WI38 (cell line): ENCODE measurements around the gene C6orf62.
A peak's percentile ranks its signal among the peaks of the same experiment; 100 is the strongest.
"Not testable (repeated sequence)": the region's sequence is repeated elsewhere in the genome, so short reads cannot be mapped to it uniquely, and the experiment has no call there.

Experiments
- H3K4me3 ChIP-seq: 2 replicates; pipeline ENCODE4 v1.5.1; 2011; ENCODE audit warnings: low read depth, mild to moderate bottlenecking, control low read depth, low read length
- CTCF ChIP-seq: IDR thresholded peaks from 2 replicates; pipeline ENCODE4 v1.5.1; 2012; ENCODE audit warnings: low read depth, mild to moderate bottlenecking, control low read depth, low read length

Gene C6orf62

GRCh38 chr6:24740861-24741260, 21.9 kb upstream of the C6orf62 start:
- TF ChIP-seq CTCF: no peak
- H3K4me3 ChIP-seq: no peak overlapping the region

- no peak for TF ChIP-seq CTCF
- H3K4me3 ChIP-seq: no peak overlapping the region
Observed at GRCh38 chr6:24738741-24739140, 19.8 kb upstream of the C6orf62 start.

GRCh38 chr6:24734710-24735109, 15.8 kb upstream of the C6orf62 start:
- H3K4me3 ChIP-seq: not testable (repeated sequence)

- no peak overlapping the region for H3K4me3 ChIP-seq
- TF ChIP-seq CTCF: no peak
Observed at GRCh38 chr6:24734166-24734565, 15.2 kb upstream of the C6orf62 start.

- not testable (repeated sequence) for H3K4me3 ChIP-seq
Observed at GRCh38 chr6:24731456-24732134, 12.6 kb upstream of the C6orf62 start.

- H3K4me3 ChIP-seq: not testable (repeated sequence)
Observed at GRCh38 chr6:24730653-24731052, 11.7 kb upstream of the C6orf62 start.

GRCh38 chr6:24723270-24723669, 4.3 kb upstream of the C6orf62 start:
- no peak for TF ChIP-seq CTCF
- no peak overlapping the region for H3K4me3 ChIP-seq

- peak overlapping the region; percentile 65 for H3K4me3 ChIP-seq
- no peak for TF ChIP-seq CTCF
Observed at GRCh38 chr6:24721461-24722215, 2.7 kb upstream of the C6orf62 start.
